SHP77 (cell line): ENCODE results near the gene MFSD2B.
A peak's percentile ranks its signal among the peaks of the same experiment; 100 is the strongest.
"Not testable (repeated sequence)": the region's sequence is repeated elsewhere in the genome, so short reads cannot be mapped to it uniquely, and the experiment has no call there.

Source experiments
- DNase-seq, 2 experiments: peaks; one replicate each; lab custom pipeline; 2025; lab: John Stamatoyannopoulos, UW

MFSD2B gene, protein sequence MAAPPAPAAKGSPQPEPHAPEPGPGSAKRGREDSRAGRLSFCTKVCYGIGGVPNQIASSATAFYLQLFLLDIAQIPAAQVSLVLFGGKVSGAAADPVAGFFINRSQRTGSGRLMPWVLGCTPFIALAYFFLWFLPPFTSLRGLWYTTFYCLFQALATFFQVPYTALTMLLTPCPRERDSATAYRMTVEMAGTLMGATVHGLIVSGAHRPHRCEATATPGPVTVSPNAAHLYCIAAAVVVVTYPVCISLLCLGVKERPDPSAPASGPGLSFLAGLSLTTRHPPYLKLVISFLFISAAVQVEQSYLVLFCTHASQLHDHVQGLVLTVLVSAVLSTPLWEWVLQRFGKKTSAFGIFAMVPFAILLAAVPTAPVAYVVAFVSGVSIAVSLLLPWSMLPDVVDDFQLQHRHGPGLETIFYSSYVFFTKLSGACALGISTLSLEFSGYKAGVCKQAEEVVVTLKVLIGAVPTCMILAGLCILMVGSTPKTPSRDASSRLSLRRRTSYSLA

DNA sequence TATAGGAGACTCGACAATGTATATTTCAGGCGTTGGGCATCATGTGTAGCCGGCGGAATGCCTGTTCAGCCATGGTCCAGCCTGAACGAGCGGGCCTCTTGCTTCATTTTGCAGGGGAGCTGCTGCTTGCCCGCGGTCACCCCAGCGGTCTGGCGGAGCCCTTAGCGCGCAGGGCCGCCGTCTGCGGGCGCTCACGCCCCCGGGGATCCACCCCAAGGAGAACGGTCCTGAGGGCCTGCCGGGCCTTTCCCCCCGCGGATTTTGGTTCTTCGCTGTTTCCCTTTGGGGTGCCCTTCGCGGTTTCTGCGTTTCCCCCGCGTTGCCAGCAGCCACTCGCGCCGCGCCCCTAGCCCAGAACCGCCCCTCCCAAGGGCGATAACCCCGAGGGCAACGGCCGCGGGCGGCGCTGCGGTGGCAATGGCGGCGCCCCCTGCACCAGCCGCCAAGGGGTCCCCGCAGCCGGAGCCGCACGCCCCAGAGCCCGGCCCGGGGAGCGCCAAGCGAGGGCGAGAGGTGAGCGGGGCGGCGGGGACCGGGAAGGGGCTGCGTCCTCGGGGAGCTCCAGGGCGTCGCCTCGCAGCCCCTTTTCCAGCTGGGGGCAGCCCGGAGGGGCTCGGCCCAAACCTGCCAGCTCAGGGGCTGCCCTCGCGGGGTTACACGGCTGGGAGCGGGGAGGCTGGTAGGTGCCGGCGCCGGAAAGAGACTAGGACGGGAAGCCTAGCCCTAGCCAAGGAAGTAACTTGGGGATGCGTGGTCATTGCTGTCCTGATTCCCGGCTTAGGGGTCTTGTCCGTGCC lies at the start of gene MFSD2B:
MFSD2B (plus strand) TSS at position 406 of the 797 bp plus-strand sequence; CDS start at position 418, 12 bp downstream.
- no peak for DNase-seq

DNA sequence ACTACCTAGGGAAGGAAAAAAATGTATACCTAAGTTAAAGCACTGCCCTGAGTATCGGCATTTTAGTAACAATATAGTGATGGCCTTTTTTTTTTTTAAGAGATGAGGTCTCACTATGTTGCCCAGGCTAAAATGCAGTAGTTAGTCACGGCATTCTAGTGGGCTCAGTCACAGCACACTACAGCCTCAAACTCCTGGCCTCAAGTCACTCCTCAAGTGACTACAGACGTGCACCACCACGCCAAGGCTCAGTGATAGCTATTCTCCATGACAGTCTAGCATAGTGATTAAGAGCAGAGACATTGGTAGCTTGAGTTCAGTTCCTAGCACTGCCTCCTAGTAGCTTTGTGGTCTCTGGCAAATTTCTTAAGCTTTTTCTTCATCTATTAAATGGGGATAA lies 42.0 kb upstream of the MFSD2B start:
- no peak for DNase-seq

DNA sequence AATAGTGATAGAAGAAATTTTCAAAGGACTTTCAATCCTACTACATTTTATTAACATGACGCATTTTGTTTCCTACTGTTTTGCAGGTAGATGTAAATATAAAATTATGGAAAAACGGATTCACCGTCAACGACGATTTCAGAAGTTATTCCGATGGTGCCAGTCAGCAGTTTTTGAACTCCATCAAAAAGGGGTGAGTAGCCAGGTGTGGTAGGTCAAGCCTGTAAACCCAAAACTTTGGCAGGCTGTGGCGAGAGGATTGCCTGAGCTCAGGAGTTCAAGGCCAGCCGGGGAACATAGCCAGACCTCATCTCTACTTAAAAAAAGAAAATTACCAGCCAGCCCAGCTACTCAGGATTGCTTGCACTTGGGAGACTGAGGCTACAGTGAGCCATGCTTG lies 33.0 kb upstream of the MFSD2B start:
- DNase-seq, result no peak

DNA sequence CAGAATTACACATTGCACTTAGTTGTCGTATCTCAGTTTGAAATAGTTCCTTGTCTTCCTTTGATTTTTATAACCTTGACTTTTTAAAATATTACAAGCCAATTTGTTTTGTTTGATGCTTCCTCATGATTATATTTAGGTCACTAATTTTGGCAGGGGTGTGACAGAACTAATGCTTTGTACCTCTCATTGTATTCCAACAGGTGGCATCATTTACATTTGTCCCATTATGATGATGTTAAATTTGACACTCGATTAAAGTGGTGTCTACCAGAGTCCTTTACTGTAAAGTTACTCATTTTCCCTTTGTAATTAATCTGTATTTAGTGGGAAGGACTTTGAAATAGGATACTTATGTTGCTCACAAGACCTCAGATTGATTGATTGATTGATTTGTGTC lies 21.5 kb upstream of the MFSD2B start:
- peak in 1 of 2 experiments; percentile 6 for DNase-seq

DNA sequence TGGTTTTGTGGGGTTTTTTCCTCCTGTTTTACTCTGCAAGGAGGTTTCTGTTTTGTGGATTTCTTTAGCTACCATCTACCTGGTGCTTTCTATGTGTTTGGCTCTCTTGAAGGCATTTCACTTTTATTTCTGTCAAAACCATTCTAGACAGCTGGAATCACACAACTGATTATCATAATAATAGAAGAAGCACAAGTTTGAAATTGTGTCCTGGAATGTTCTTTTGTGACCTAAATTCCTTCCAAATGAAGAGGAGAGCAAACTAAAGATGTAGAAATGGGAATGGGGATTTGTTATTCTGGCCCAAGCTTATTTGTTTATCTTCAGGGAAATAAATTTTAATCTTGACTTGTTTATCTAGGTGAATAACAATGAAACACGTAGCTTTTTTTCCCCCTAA lies 17.0 kb upstream of the MFSD2B start:
- DNase-seq, result no peak

DNA sequence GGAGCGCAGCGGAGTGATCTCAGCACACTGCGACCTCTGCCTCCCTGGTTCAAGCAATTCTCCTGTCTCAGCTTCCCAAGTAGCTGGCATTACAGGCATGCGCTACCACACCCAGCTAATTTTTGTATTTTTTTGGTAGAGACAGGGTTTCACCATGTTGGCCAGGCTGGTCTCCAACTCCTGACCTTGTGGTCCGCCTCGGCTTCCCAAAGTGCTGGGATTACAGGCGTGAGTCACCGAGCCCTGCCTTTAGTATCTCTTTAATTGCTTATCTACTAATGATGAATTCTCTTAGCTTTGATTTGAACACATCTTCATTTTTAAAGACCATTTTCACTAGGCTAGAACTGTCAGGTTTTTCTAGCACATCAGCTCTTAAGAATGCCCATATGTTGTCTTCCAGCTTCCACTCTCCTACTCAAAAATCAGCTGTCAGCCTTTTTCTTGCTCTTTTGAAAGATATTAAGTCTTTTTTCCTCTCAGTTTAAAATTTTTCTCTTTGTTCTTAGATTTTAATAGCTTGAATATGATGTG lies 16.1 kb upstream of the MFSD2B start:
- no peak for DNase-seq

DNA sequence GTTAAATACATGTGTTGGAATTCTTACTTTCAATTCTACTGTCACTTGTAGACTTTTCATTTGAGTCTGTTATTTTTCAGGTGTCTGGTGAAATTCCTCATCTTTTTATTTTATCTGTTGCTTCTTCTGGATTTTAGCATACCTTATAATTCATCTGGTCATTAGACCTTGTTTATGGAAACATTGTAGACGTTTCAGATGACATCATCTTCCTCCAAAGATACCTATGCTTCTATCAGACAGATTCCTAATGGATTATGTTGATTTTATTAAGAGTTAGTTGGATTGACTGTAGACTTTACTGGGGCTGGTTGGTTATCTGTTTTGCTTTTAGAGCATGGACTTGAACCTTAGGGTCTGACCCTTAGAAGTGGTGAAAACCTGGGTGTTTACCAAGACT lies 15.3 kb upstream of the MFSD2B start:
- no peak for DNase-seq

DNA sequence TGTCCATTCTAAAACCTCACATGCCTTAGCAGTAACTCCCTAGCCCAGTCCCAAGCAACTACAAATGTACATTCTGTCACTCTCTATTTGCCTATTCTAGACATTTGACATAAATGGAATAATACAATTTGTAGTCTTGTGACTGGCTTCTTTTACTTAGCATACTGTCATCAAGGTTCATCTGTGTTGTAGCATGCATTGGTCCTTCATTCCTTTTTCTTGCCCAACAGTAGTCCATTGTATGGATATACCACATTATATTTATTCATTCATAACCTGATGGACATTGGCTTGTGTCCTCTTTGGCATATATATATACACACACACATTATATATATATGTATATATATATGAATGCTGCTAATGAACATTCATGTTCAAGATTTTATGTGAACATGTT lies 2.2 kb upstream of the MFSD2B start:
- DNase-seq, result no peak

DNA sequence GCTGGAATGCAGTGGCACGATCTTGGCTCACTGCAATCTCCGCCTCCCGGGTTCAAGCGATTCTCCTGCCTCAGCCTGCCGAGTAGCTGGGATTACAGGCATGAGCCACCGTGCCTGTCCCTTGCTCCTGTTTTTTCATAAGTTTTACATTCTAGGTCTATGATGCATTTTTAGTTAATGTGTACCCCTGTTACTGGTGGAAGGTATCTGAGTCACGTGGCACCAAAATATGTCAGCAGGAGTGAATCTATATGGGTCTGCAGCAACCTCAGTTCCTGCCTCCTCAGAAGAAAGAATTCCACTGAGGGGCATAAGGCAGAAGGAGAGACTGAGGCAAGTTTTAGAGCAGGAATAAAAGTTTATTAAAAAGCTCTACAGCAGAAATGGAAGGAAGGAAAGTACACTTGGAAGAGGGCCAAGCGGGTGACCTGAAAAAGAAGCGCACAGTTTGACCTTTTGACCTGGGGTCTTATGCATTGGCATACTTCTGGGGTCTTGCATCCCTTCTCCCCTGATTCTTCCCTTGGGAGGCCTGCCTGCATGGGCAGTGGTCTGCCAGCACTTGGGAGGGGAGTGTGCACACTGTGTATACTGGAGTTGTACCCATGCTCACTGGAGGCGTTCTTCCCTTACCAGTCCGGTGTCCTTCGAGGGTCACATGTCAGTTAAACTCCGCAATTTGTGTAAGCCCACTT lies 1.1 kb upstream of the MFSD2B start:
- no peak for DNase-seq

DNA sequence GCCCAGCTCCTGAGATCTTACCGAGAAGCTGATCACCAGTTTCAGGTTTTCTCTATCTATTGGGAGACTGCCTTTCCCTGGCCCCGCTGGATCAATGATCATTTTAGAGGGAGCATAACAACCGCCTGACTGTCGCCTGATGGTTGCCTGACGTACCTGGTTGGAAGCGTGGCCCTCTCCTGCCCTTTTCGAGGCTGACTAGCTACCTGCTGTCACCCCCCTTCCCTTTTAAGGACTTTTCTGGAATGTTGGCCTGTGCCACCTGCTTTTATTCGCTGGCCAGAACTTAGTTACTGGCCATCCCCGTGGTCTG lies 562 bp upstream of the MFSD2B start:
- no peak for DNase-seq

DNA sequence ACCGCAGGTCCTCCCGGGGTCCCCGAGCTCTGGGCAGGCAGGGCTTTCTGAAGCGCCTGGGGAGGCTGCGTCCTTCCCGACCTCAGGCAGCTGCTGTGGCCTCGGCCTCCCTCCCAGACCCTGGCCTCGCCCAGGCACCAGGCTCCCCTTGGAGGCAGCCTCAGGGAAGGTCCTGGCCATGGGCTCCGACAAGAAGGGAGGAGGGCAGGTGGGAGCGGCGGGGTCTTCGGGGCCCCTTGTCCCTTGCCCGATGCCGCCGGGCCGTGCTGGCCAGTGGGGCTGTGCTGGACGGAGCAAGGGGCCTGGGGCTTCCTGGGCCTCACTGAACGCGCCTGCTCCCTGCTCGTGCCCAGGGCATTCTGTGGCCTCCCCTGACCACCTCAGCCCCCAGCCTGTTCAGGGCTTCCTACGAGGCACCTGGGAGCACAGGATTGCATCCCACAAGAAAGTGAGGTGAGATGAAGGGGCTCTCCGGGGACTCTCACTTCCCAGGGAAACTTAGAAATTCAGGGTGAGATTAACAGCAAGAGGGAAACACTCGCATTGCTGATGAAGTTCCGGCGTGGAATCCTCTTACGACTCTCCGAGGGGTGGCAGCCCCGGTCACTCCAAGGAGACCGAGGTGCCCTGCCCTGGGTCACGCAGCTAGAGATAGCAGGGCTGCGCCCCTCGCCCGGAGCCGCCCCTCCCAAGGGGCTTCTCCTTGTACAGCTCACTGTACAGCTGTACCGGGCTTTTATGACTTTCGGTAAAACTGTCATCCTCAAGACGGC lies 778 bp downstream of the MFSD2B start:
- DNase-seq, result no peak

DNA sequence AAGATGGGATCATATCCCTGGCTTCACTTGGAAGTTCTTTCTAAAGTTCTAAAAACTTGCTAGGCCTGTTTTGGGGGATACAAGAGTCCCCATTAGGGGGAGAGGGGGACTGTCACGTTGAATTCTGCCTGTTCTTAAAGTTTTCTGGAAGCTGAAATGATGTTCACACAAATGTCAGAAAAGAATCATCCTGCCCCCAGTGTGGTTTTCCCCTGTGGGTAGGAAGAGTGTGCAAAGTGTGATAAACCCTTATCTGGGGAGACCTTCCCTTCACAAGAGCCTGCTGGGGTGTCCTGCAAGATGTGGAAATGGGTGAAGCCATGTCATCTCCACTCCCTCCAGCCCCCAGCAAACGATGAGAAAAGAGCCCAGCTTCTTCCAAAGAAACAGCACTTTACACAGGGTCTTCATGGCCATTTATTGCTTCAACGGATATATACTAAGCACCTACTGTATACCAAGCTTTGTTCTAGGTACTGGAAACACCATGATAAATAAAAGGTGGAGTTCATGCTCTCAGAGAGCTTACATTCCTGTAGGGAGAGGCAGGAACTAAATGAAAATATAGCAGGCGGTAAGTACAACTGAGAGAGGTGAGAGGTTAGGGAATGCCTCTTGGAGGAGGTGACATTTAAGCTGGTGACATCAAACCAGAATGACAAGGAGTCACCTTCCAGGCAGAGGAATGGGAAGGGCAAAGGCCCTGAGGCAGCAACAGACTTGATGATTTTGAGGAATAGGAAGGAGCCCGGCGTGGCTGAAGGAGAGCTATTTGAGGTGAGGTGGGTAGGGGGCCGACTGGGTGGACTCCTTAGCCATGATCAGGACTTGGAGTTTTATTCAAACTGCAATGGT lies 1.6 kb downstream of the MFSD2B start:
- no peak for DNase-seq

DNA sequence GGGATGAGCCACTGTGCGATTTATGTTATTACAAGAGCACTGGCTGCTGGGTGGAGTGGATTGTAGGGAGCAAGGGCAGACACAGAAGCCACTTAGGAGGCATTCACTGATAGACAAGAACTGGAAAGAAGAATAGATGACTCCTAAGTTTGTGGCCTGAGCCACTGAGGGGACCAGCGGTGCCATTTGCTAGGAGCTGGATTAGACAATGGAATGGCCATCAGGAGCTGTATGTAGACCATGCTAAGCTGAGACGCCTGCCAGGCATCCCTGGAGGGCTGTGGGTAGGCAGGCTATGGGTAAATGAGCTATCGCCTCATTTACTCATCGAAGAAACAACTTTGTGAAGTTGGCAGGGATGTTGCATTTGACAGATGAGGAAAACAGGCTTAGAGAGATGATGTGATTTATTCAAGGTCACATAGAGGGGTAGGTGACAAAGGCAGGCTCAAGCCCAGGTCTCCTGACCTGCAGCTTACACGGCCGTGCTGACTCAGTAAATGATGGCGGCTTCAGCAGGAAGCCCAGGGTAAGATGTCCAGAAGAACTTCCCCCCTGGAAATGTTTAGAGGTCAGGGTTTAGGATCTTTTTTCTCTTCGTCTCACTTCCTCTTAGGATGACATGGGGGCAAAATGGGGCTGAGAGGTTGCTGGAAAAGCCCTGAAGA lies 2.8 kb downstream of the MFSD2B start:
- DNase-seq, result no peak

DNA sequence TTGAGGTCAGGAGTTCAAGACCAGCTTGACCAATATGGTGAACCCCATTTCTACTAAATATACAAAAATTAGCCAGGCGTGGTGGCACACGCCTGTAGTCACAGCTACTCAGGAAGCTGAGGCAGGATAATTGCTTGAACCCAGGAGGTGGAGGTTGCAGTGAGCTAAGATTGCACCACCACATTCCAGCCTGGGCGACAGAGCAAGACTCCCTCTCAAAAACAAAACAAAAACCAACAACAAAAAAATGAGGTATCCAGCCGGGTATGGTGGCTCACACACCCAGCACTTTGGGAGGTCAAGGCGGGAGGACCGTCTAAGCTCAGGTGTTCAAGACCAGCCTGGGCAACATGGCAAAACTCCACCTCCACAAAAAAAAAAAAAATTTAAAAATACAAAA lies 5.0 kb downstream of the MFSD2B start:
- not testable (repeated sequence) for DNase-seq

DNA sequence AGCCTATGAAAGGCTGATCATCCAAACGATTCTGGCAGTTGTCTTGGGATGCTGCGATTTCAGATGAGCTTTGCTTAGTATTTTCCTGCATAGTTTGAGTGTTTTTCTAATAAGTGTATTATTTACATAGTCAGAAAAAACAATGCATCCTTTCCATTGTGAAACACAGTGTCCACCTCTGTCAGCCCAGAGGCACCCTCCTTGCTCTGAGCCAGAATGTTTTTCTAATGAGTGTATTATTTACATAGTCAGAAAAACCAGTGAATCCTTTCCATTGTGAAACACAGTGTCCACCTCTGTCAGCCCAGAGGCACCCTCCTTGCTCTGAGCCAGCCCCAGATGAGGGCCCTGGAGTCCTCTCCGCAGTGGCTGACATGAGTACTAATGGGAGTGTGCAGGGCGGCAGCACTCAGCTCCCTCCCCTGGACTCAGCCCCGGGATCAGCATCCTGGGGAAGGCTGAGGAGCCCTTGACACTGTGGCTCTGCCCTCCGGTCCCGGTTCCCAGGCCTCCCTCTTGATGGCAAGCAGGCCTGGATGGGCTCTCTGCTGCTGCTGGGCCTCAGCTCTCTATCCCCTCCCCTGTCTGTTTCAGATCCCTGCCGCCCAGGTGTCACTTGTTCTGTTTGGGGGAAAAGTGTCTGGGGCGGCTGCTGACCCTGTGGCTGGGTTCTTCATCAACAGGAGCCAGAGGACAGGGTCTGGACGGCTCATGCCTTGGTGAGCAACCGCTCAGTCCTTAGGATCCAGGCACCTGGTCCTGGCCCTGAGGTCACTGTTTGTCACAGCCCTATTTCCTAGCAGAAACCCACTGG lies 5.9 kb downstream of the MFSD2B start:
- peak; percentile 26 to 28 for DNase-seq

DNA sequence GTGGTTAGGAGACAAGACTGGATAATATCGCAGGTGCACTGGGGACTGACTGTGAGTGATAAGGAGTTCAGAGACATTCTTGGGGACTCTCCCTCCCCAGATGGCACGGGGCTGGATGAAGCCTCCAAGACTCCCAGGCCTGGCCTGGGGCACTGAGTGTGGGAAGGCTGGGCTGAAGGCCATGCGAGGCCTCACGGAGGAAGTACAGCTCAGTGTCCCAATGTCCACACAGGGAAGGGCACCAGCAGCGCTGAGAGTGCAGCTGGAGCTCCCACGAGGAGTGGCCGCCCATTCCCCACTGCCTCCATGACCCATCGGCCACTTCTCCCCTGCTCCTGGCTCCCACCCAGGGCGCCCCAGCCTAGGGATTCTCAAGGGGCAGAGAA lies 6.5 kb downstream of the MFSD2B start:
- no peak for DNase-seq

DNA sequence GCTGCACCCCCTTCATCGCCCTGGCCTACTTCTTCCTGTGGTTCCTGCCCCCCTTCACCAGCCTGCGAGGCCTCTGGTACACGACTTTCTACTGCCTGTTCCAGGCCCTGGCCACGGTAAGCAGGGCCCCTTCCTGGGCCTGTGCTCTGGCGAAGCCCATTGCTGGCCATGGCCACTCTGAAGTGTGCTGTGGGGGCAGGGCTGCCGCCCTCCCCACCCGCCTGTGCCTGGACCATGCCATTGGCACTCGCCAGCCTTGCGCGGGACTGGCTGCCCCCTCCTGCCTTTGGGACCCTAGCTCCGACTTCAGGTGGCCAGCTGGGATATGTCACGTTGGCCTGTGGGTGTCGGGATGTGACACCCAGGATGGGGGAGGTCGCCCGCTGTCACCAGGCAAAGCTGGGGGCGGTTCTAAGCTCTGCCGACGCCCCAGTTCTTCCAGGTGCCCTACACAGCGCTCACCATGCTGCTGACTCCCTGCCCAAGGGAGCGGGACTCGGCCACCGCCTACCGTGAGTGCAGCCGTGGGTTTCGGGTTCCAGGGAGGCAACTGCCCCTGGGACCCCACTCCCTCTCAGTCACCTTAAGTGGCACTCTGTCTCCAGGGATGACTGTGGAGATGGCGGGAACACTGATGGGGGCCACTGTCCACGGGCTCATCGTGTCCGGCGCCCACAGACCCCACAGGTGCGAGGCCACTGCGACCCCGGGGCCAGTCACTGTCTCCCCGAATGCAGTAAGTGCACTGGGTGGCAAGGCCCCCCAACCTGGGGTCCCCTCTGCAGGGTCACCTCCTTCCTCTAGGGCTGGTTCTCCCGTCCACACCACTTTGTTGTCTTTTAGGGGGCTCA lies 7.2 kb downstream of the MFSD2B start:
- DNase-seq, result no peak

DNA sequence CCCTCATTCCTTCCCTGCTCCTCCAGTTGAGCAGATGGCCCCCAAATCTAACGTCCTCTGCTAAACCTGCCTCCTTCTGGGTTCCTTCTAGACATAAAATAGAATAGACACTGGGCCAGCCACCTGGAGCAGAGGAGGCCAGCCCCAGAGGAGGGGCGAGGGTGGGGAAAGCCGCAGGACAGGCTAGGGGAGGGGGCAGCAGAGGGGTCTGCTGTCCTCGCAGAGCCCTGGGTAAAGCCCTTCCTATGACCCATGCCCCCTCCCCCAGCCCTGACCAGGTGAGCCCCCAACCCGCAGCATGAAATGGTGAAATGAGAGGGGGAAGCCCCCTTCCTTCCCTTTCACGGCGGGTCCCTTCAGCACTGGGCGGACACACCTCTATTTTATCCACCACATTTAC lies 7.8 kb downstream of the MFSD2B start:
- no peak for DNase-seq
